PC-3 (cell line): ENCODE results near the gene ADRB2. TPM values are rescaled to one million over a fixed set of nuclear protein-coding genes. Genes with fewer than 3 reads are reported as not detected.

ENCODE experiments used
- ATAC-seq: fragments of 200-7000 bp; cut with Tn5 transposase; 2 replicates; pipeline ENCODE4 v1.9.1; 2020; ENCODE audit warnings: mild to moderate bottlenecking, moderate library complexity
- BruUV-seq: library from RNA; stranded (reverse); fragments of 400-500 nt; replicated peaks from 2 replicates; lab custom pipeline; 2021; lab: Mats Ljungman, UMichigan
- CTCF ChIA-PET: fragments of 300-600 bp; sonication (Branson Sonifier 250); formaldehyde crosslinking; loops from one replicate; lab custom pipeline; 2022; ENCODE audit warnings: antibody characterized with exemption; lab: Charles Lee
- POLR2A ChIA-PET: fragments of 300-600 bp; sonication (Branson Sonifier 250); formaldehyde crosslinking; loops from one replicate; lab custom pipeline; 2022; ENCODE audit warnings: antibody characterized with exemption; ENCODE audit not compliant: unreplicated experiment; lab: Charles Lee
- DNase-seq: peaks from one replicate; pipeline ENCODE4 v3.0.0-alpha.2; 2015
- H2AFZ ChIP-seq: fragments of 300-600 bp; sonication (generic); 2 replicates; pipeline ENCODE4 v1.6.0; 2016; ENCODE audit warnings: antibody characterized with exemption, low read length
- H3F3A ChIP-seq: fragments of 300-600 bp; sonication (generic); one replicate; pipeline ENCODE4 v1.6.0; 2017; ENCODE audit warnings: antibody characterized with exemption, low read length, control low read depth, mild to moderate bottlenecking; ENCODE audit not compliant: unreplicated experiment
- H3K27ac ChIP-seq: fragments of 300-600 bp; sonication (generic); 2 replicates; pipeline ENCODE4 v1.5.1; 2016; ENCODE audit warnings: mild to moderate bottlenecking, low read length
- H3K27me3 ChIP-seq: fragments of 300-600 bp; sonication (generic); 2 replicates; pipeline ENCODE4 v1.6.1; 2016; ENCODE audit warnings: low read length, mixed read lengths
- H3K36me3 ChIP-seq: fragments of 300-600 bp; sonication (generic); 2 replicates; pipeline ENCODE4 v1.6.1; 2016; ENCODE audit warnings: low read depth, mixed run types, low read length, mixed read lengths
- H3K4me1 ChIP-seq: fragments of 300-600 bp; sonication (generic); 2 replicates; pipeline ENCODE4 v1.5.1; 2016; ENCODE audit warnings: low read length; ENCODE audit not compliant: insufficient read depth
- H3K4me2 ChIP-seq: fragments of 300-600 bp; sonication (generic); 2 replicates; pipeline ENCODE4 v1.6.0; 2016; ENCODE audit warnings: low read length
- H3K4me3 ChIP-seq: fragments of 300-600 bp; sonication (generic); 2 replicates; pipeline ENCODE4 v1.5.1; 2016; ENCODE audit warnings: mild to moderate bottlenecking, low read length, mixed read lengths
- H3K79me2 ChIP-seq: fragments of 300-600 bp; sonication (generic); 2 replicates; pipeline ENCODE4 v1.6.1; 2017; ENCODE audit warnings: low read length, mixed read lengths
- H3K9ac ChIP-seq: fragments of 300-600 bp; sonication (generic); 2 replicates; pipeline ENCODE4 v1.6.0; 2016; ENCODE audit warnings: mild to moderate bottlenecking, low read length
- H3K9me2 ChIP-seq: fragments of 300-600 bp; sonication (generic); replicated peaks from 2 replicates; pipeline ENCODE4 v1.6.1; 2016; ENCODE audit warnings: mixed run types, low read length, mixed read lengths
- H3K9me3 ChIP-seq: fragments of 300-600 bp; sonication (generic); 2 replicates; pipeline ENCODE4 v1.6.1; 2016; ENCODE audit warnings: low read length, mixed read lengths
- H4K20me1 ChIP-seq: fragments of 300-600 bp; sonication (generic); 2 replicates; pipeline ENCODE4 v1.6.1; 2016; ENCODE audit warnings: low read length, mixed read lengths
- EZH2 ChIP-seq: fragments of 300-600 bp; sonication (generic); IDR thresholded peaks from one replicate; pipeline ENCODE4 v1.6.1; 2017; ENCODE audit warnings: antibody characterized with exemption, mild to moderate bottlenecking, low read length; ENCODE audit not compliant: unreplicated experiment
- EZH2phosphoT487 ChIP-seq: fragments of 300-600 bp; sonication (generic); IDR thresholded peaks from 2 replicates; pipeline ENCODE4 v1.6.1; 2018; ENCODE audit warnings: mild to moderate bottlenecking, antibody characterized with exemption, low read length, borderline replicate concordance
- intact Hi-C: fragments of 100-400 bp; cut with micrococcal nuclease; formaldehyde crosslinking; loops from 2 replicates; pipeline ENCODE4 v1.9.0; 2023
- total RNA-seq: library from RNA; depleted of rRNA; stranded (reverse); fragments of >200 nt; gene quantifications from 2 replicates; pipeline ENCODE4 v1.2.3, GENCODE V29; 2014
- TF ChIP-seq, protein P1 (sequence below): fragments of 300-600 bp; sonication (generic); conservative IDR thresholded peaks from 2 replicates; pipeline ENCODE4 v1.5.1; 2017; ENCODE audit warnings: antibody characterized with exemption, low read depth, mild to moderate bottlenecking, low read length

The ADRB2 gene
- total RNA-seq, 1 experiment from 2014 or later, result 41.1 TPM

GRCh38 chr5:148873120-148873519 is 46.7 kb downstream of the ADRB2 start:
- no peak for DNase-seq
- Histone ChIP-seq H3K27ac (no peak overlapping the region), H3K4me3 (no peak overlapping the region), H3K9me3 (no peaks in the 10 kb centered on the region), H3K79me2 (no peaks in the 10 kb centered on the region), H4K20me1 (no peaks in the 10 kb centered on the region), H3K4me1 (no peaks in the 10 kb centered on the region; the same call in 1 of the 2 replicates), H2AFZ (no peak overlapping the region), H3K36me3 (no peaks in the 10 kb centered on the region), H3K4me2 (no peak overlapping the region), H3F3A (no peaks in the 10 kb centered on the region), H3K9me2 (no peaks in the 10 kb centered on the region), H3K9ac (no peak overlapping the region), H3K27me3 (no peaks in the 10 kb centered on the region)
- CTCF ChIA-PET, result no interaction called here
- POLR2A ChIA-PET, result no interaction called here
- intact Hi-C loops, result no loop called here
- BruUV-seq, result no TSS peak
- no peak for ATAC-seq
- TF ChIP-seq EZH2phosphoT487 (no peak), EZH2 (no peak)
- TF ChIP-seq, protein P1, sequence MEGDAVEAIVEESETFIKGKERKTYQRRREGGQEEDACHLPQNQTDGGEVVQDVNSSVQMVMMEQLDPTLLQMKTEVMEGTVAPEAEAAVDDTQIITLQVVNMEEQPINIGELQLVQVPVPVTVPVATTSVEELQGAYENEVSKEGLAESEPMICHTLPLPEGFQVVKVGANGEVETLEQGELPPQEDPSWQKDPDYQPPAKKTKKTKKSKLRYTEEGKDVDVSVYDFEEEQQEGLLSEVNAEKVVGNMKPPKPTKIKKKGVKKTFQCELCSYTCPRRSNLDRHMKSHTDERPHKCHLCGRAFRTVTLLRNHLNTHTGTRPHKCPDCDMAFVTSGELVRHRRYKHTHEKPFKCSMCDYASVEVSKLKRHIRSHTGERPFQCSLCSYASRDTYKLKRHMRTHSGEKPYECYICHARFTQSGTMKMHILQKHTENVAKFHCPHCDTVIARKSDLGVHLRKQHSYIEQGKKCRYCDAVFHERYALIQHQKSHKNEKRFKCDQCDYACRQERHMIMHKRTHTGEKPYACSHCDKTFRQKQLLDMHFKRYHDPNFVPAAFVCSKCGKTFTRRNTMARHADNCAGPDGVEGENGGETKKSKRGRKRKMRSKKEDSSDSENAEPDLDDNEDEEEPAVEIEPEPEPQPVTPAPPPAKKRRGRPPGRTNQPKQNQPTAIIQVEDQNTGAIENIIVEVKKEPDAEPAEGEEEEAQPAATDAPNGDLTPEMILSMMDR, result no peak

- TF ChIP-seq EZH2 (no peak), EZH2phosphoT487 (no peak)
- TF ChIP-seq, protein P1, result no peak
- POLR2A ChIA-PET, result no interaction called here
- no peaks in the 10 kb centered on the region for H3K9me2 ChIP-seq
- no peaks in the 10 kb centered on the region for H3K9me3 ChIP-seq
- intact Hi-C loops, result no loop called here
- H3K27me3 ChIP-seq, result no peaks in the 10 kb centered on the region
- DNase-seq (no peak), ATAC-seq (no peak)
- H3K36me3 ChIP-seq, result no peaks in the 10 kb centered on the region
- H3K27ac ChIP-seq, result no peak overlapping the region
- no peak overlapping the region for H3K4me3 ChIP-seq
- H2AFZ ChIP-seq, result no peak overlapping the region
- H3F3A ChIP-seq, result no peaks in the 10 kb centered on the region
- H3K4me1 ChIP-seq, result no peaks in the 10 kb centered on the region; the same call in 1 of the 2 replicates
- H4K20me1 ChIP-seq, result no peaks in the 10 kb centered on the region
- no peak overlapping the region for H3K4me2 ChIP-seq
- no peak overlapping the region for H3K9ac ChIP-seq
- H3K79me2 ChIP-seq, result no peaks in the 10 kb centered on the region
- CTCF ChIA-PET, result no interaction called here
- BruUV-seq, result no TSS peak
Observed at GRCh38 chr5:148873690-148874485, 47.5 kb downstream of the ADRB2 start.
